GM12865 (cell line): ENCODE data around the gene ATP1B2.

Experiments
- DNase-seq: peaks from one replicate; pipeline ENCODE4 v3.0.0; 2010; ENCODE audit warnings: low read depth
- H3K4me3 ChIP-seq: 2 replicates; pipeline ENCODE4 v1.5.1; 2011; ENCODE audit warnings: mild to moderate bottlenecking, low read depth, low read length, control low read depth
- CTCF ChIP-seq: IDR thresholded peaks from 2 replicates; pipeline ENCODE4 v1.5.1; 2011; ENCODE audit warnings: low read length, control low read depth, low read depth, inconsistent platforms; ENCODE audit not compliant: insufficient read depth; ENCODE audit errors: missing control alignments

ATP1B2 gene

GRCh38 chr17:7668482-7668881, 17.8 kb downstream of the ATP1B2 start:
- TF ChIP-seq CTCF, result no peak
- H3K4me3 ChIP-seq, result no peak overlapping the region
- DNase-seq, result no peak

GRCh38 chr17:7673239-7673638, 22.5 kb downstream of the ATP1B2 start:
- peak; percentile 50 for DNase-seq
- H3K4me3 ChIP-seq, result no peak overlapping the region
- TF ChIP-seq CTCF, result peak; percentile 43

DNA sequence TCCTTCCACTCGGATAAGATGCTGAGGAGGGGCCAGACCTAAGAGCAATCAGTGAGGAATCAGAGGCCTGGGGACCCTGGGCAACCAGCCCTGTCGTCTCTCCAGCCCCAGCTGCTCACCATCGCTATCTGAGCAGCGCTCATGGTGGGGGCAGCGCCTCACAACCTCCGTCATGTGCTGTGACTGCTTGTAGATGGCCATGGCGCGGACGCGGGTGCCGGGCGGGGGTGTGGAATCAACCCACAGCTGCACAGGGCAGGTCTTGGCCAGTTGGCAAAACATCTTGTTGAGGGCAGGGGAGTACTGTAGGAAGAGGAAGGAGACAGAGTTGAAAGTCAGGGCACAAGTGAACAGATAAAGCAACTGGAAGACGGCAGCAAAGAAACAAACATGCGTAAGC, 24.2 kb downstream of the ATP1B2 start:
- no peak for TF ChIP-seq CTCF
- no peak overlapping the region for H3K4me3 ChIP-seq
- DNase-seq, result no peak

GRCh38 chr17:7676533-7676932, 25.8 kb downstream of the ATP1B2 start:
- no peak overlapping the region for H3K4me3 ChIP-seq
- TF ChIP-seq CTCF, result no peak
- no peak for DNase-seq

GRCh38 chr17:7677388-7678067, 26.8 kb downstream of the ATP1B2 start:
- no peak overlapping the region for H3K4me3 ChIP-seq
- TF ChIP-seq CTCF, result no peak
- no peak for DNase-seq

- DNase-seq, result no peak
- TF ChIP-seq CTCF, result no peak
- H3K4me3 ChIP-seq, result peak overlapping the region; percentile 98
Measured at GRCh38 chr17:7684851-7685532, 34.3 kb downstream of the ATP1B2 start.
